SK-N-SH (cell line): Measurements from ENCODE around the gene C2CD3. TPM values are rescaled to one million over a fixed set of nuclear protein-coding genes. Genes with fewer than 3 reads are reported as not detected.

Experiments used
- CTCF ChIA-PET: fragments of 300-600, 350-600 bp; formaldehyde crosslinking; extraction: SDS; loops from one replicate; lab custom pipeline; 2021; lab: Yijun Ruan, JAX
- POLR2A ChIA-PET: fragments of 350-600 bp; sonication (Branson Sonifier 250); formaldehyde crosslinking; extraction: SDS; loops from one replicate; lab custom pipeline; 2020; ENCODE audit warnings: antibody characterized with exemption, inconsistent platforms; lab: Yijun Ruan, JAX
- DNase-seq: peaks from one replicate; pipeline ENCODE4 v3.0.0; 2012
- H2AFZ ChIP-seq: fragments of 200-600 bp; sonication (generic); 2 replicates; pipeline ENCODE4 v1.8.1; 2016; ENCODE audit warnings: antibody characterized with exemption, mild to moderate bottlenecking, low read depth
- H3F3A ChIP-seq: fragments of 200-600 bp; sonication (generic); replicated peaks from 2 replicates; pipeline ENCODE3; 2016; ENCODE audit warnings: antibody characterized with exemption, mild to moderate bottlenecking; ENCODE audit not compliant: insufficient read depth
- H3K27ac ChIP-seq, 2 experiments: fragments of 200-500 bp in 1 of 2; fragments of 200-600 bp in 1 of 2; sonication (Bioruptor generic) in 1 of 2; sonication (generic), shearing (Covaris generic) in 1 of 2; 2 replicates each; pipeline versions ENCODE4 v1.5.1 to v1.6.1; 2014 to 2016; ENCODE audit warnings: low read depth in 2 of 2, inconsistent platforms in 1 of 2, low read length in 1 of 2, mild to moderate bottlenecking in 1 of 2, mixed read lengths in 1 of 2
- H3K27me3 ChIP-seq: fragments of 200-600 bp; sonication (generic), shearing (Covaris generic); 2 replicates; pipeline ENCODE4 v1.6.1; 2016; ENCODE audit warnings: mixed run types; ENCODE audit not compliant: insufficient read depth
- H3K36me3 ChIP-seq, 2 experiments: fragments of 200-500 bp in 1 of 2; fragments of 200-600 bp in 1 of 2; sonication (Bioruptor generic) in 1 of 2; sonication (generic) in 1 of 2; replicated peaks in 1 of 2; 2 replicates each; pipeline versions ENCODE3 to v1.5.1; 2014 to 2016; ENCODE audit warnings: low read length in 1 of 2, mild to moderate bottlenecking in 1 of 2; ENCODE audit not compliant: insufficient read depth in 2 of 2, control insufficient read depth in 1 of 2
- H3K4me1 ChIP-seq, 2 experiments: fragments of 200-500 bp in 1 of 2; fragments of 200-600 bp in 1 of 2; sonication (Bioruptor generic) in 1 of 2; sonication (generic), shearing (Covaris generic) in 1 of 2; 2 replicates each; pipeline versions ENCODE4 v1.5.1 to v1.6.1; 2014 to 2016; ENCODE audit warnings: low read depth in 1 of 2, low read length in 1 of 2, mixed run types in 1 of 2; ENCODE audit not compliant: insufficient read depth in 2 of 2, control insufficient read depth in 1 of 2
- H3K4me2 ChIP-seq: fragments of 200-600 bp; sonication (generic), shearing (Covaris generic); 2 replicates; pipeline ENCODE4 v1.6.1; 2017; ENCODE audit warnings: mixed run types
- H3K4me3 ChIP-seq, 2 experiments: fragments of 200-500 bp in 1 of 2; fragments of 200-600 bp in 1 of 2; sonication (Bioruptor generic) in 1 of 2; sonication (generic), shearing (Covaris generic) in 1 of 2; 2 replicates each; pipeline versions ENCODE4 v1.5.1 to v1.8.1; 2014 to 2016; ENCODE audit warnings: low read depth in 2 of 2, inconsistent platforms in 1 of 2, low read length in 1 of 2, mild to moderate bottlenecking in 1 of 2, mixed read lengths in 1 of 2, moderate library complexity in 1 of 2
- H3K79me2 ChIP-seq: fragments of 200-600 bp; sonication (generic); 2 replicates; pipeline ENCODE4 v1.8.1; 2017; ENCODE audit warnings: mild to moderate bottlenecking; ENCODE audit not compliant: insufficient read depth
- H3K9ac ChIP-seq: fragments of 200-600 bp; sonication (generic); 2 replicates; pipeline ENCODE4 v1.6.1; 2017; ENCODE audit warnings: mixed run types
- H3K9me2 ChIP-seq: fragments of 200-600 bp; sonication (generic); 2 replicates; pipeline ENCODE4 v1.6.1; 2017; ENCODE audit warnings: mixed run types
- H3K9me3 ChIP-seq: fragments of 200-600 bp; sonication (generic); 2 replicates; pipeline ENCODE4 v1.6.1; 2017; ENCODE audit warnings: mixed run types, mild to moderate bottlenecking, moderate library complexity
- H4K20me1 ChIP-seq: fragments of 200-600 bp; sonication (generic); 2 replicates; pipeline ENCODE4 v1.6.1; 2017; ENCODE audit warnings: mild to moderate bottlenecking, mixed run types; ENCODE audit not compliant: insufficient read depth
- CTCF ChIP-seq: fragments of 200-600 bp; sonication (generic); IDR thresholded peaks from 2 replicates; pipeline ENCODE4 v1.6.1; 2017; ENCODE audit warnings: antibody characterized with exemption, mild to moderate bottlenecking, moderate library complexity
- EP300 ChIP-seq, 2 experiments: IDR thresholded peaks; 2 replicates each; pipeline versions ENCODE4 v1.4.0 to v1.6.1; 2012; ENCODE audit warnings: borderline replicate concordance in 1 of 2, low read depth in 1 of 2, low read length in 1 of 2
- EZH2phosphoT487 ChIP-seq: fragments of 200-600 bp; sonication (generic); IDR thresholded peaks from 2 replicates; pipeline ENCODE4 v1.6.1; 2017; ENCODE audit warnings: low read depth, mixed run types, mild to moderate bottlenecking, antibody characterized with exemption, moderate library complexity, borderline replicate concordance
- FOXJ3 ChIP-seq: sonication (generic); formaldehyde crosslinking; IDR thresholded peaks from 2 replicates; pipeline ENCODE4 v1.5.1; 2020; ENCODE audit warnings: mild to moderate bottlenecking, missing genetic modification reagents
- FOXM1 ChIP-seq: IDR thresholded peaks from 2 replicates; pipeline ENCODE4 v1.4.0; 2012; ENCODE audit warnings: low read depth, mild to moderate bottlenecking
- GATA2 ChIP-seq: sonication (generic); formaldehyde crosslinking; IDR thresholded peaks from 2 replicates; pipeline ENCODE4 v1.5.0; 2020; ENCODE audit warnings: mild to moderate bottlenecking, missing genetic modification reagents
- JUND ChIP-seq: IDR thresholded peaks from 2 replicates; pipeline ENCODE4 v1.4.0; 2012
- RAD21 ChIP-seq: IDR thresholded peaks from 2 replicates; pipeline ENCODE4 v1.6.1; 2012; ENCODE audit warnings: mild to moderate bottlenecking, low read length
- RFX5 ChIP-seq: IDR thresholded peaks from 2 replicates; pipeline ENCODE4 v1.6.1; 2012; ENCODE audit warnings: mild to moderate bottlenecking, improper control_type of control experiment, low read length
- RXRA ChIP-seq: IDR thresholded peaks from 2 replicates; pipeline ENCODE4 v1.4.0; 2012; ENCODE audit warnings: low read depth, mild to moderate bottlenecking, borderline replicate concordance
- USF1 ChIP-seq: IDR thresholded peaks from 2 replicates; pipeline ENCODE4 v1.4.0; 2012; ENCODE audit warnings: low read depth, borderline replicate concordance
- WGBS: methylation state at CpG from one replicate; pipeline ENCODE4 v1.1.6; 2017; ENCODE audit warnings: low lambda C conversion rate; 5-methylcytosine and 5-hydroxymethylcytosine counted together
- polyA plus RNA-seq, 3 experiments: library from polyadenylated mRNA; depleted of rRNA; stranded (reverse); fragments of >200 nt; gene quantifications; 2 replicates each; pipeline ENCODE4 v1.2.3, GENCODE V29; 2012
- TF ChIP-seq, protein P1 (sequence below): IDR thresholded peaks from 2 replicates; pipeline ENCODE4 v1.6.1; 2012; ENCODE audit warnings: mild to moderate bottlenecking, low read depth, low read length, moderate library complexity

Gene C2CD3
- polyA plus RNA-seq, 1 of the 3 experiments (the other 2 are of a cell fraction): 7.0 TPM

DNA sequence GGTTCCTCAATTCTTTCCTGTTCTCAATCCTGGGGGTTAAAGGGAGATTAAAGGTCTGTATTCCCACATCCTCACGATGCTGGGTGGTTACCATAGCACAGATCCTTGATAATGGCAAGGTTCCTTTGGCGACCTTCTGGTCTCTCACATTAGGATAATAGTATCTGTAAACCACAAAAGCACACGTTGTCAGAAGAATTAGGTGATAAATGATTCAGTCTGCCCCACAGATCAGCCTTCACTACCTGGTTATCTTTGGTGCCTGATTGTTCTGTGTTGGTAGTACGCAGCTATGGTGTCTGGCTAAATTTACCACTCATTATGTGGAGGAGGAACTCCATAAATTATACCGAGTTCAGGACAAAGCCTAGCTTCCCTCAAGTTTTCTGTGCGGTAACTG is 78.4 kb downstream of the C2CD3 start:
- peaks cover 36 to 89% of the 10 kb centered on the region in 2 experiments for H3K36me3 ChIP-seq
- no peaks in the 10 kb centered on the region for H3K27me3 ChIP-seq
- H3K4me2 ChIP-seq: no peak overlapping the region
- no peaks in the 10 kb centered on the region for H3K9me2 ChIP-seq
- no peaks in the 10 kb centered on the region for H4K20me1 ChIP-seq
- H3K79me2 ChIP-seq: no peaks in the 10 kb centered on the region
- no peaks in the 10 kb centered on the region for H3K4me1 ChIP-seq
- no peak for TF ChIP-seq FOXJ3
- no peak for TF ChIP-seq EP300 (IDR thresholded peaks at IDR 0.05; ENCODE audit: borderline replicate concordance in 1 of 2, low read depth in 1 of 2, low read length in 1 of 2)
- no peak for TF ChIP-seq JUND
- TF ChIP-seq CTCF: no peak
- no peak for TF ChIP-seq GATA2 (CRISPR knock-in tag)
- TF ChIP-seq RFX5: no peak
- TF ChIP-seq EZH2phosphoT487: no peak
- no peak for TF ChIP-seq RAD21
- TF ChIP-seq USF1: no peak
- TF ChIP-seq, protein P1, sequence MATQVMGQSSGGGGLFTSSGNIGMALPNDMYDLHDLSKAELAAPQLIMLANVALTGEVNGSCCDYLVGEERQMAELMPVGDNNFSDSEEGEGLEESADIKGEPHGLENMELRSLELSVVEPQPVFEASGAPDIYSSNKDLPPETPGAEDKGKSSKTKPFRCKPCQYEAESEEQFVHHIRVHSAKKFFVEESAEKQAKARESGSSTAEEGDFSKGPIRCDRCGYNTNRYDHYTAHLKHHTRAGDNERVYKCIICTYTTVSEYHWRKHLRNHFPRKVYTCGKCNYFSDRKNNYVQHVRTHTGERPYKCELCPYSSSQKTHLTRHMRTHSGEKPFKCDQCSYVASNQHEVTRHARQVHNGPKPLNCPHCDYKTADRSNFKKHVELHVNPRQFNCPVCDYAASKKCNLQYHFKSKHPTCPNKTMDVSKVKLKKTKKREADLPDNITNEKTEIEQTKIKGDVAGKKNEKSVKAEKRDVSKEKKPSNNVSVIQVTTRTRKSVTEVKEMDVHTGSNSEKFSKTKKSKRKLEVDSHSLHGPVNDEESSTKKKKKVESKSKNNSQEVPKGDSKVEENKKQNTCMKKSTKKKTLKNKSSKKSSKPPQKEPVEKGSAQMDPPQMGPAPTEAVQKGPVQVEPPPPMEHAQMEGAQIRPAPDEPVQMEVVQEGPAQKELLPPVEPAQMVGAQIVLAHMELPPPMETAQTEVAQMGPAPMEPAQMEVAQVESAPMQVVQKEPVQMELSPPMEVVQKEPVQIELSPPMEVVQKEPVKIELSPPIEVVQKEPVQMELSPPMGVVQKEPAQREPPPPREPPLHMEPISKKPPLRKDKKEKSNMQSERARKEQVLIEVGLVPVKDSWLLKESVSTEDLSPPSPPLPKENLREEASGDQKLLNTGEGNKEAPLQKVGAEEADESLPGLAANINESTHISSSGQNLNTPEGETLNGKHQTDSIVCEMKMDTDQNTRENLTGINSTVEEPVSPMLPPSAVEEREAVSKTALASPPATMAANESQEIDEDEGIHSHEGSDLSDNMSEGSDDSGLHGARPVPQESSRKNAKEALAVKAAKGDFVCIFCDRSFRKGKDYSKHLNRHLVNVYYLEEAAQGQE: no peak
- TF ChIP-seq FOXM1: no peak
- no peak for TF ChIP-seq RXRA
- TF ChIP-seq, all 33 proteins: peak for 0
- 93% methylated on average over 6 of the region's 6 CpGs for WGBS
- DNase-seq: no peak
- Histone ChIP-seq H3K4me3 (no peak overlapping the region), H3K9ac (no peak overlapping the region), H3K9me3 (no peaks in the 10 kb centered on the region), H3K27ac (no peak overlapping the region), H2AFZ (no peak overlapping the region), H3F3A (no peaks in the 10 kb centered on the region)
- ChIA-PET CTCF (no interaction called here), POLR2A (no interaction called here)
